Breast epithelium (tissue), 3 donors: ENCODE results near the gene PRXL2B.

Source experiments
- POLR2A ChIP-seq: fragments of 450-650 bp; IDR thresholded peaks from one replicate; pipeline ENCODE4 v1.6.1; 2016; ENCODE audit warnings: antibody characterized with exemption, mild to moderate bottlenecking, moderate library complexity
- TF ChIP-seq, protein P1 (sequence below), 3 donors: fragments of 450-650 bp; IDR thresholded peaks; one replicate each; pipeline ENCODE4 v1.5.1; 2016 to 2017; ENCODE audit warnings: antibody characterized with exemption in 3 of 3, mild to moderate bottlenecking in 3 of 3, moderate library complexity in 3 of 3

DNA sequence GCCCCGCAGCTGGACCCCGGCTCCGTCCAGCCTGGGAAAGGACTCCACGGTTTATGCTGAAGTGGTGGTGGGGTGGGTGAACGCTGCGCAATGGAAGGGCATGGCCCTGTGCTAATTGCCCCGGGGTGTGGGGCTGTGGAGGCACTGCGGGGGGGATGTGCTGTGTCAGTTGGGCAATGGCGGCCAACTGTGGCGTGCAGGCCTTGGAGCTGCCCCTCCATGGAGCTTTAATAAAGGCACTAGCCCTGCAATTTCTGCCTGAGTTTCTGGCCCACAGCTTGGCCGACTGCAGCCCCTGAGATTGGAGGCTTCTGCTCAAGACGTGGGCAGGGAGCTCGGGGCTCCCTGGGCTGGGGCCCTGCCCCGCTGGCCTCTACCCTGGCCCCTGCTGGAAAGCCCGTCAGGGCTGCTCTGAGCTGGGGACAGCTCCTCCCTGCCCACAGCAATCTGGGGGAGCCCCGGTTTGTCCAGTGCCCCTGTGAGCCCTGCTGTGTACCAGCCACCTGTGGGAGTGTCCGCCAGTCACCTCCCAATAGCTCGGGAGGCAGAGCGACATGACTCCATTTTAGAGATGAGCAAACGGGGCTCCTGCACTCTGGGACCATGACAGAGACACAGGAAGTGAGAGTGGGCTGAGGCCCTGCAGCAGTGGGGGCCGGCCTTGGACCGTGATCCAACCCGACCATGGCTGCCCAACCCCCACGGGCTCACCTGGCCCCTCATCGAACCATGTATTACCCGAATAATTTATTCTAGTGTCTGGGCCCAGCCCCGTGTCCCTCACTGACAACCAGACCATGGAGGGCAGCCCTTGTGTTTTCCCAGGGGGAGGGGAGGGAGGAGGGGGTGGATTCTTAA, 39.1 kb upstream of the PRXL2B start:
- TF ChIP-seq, protein P1, sequence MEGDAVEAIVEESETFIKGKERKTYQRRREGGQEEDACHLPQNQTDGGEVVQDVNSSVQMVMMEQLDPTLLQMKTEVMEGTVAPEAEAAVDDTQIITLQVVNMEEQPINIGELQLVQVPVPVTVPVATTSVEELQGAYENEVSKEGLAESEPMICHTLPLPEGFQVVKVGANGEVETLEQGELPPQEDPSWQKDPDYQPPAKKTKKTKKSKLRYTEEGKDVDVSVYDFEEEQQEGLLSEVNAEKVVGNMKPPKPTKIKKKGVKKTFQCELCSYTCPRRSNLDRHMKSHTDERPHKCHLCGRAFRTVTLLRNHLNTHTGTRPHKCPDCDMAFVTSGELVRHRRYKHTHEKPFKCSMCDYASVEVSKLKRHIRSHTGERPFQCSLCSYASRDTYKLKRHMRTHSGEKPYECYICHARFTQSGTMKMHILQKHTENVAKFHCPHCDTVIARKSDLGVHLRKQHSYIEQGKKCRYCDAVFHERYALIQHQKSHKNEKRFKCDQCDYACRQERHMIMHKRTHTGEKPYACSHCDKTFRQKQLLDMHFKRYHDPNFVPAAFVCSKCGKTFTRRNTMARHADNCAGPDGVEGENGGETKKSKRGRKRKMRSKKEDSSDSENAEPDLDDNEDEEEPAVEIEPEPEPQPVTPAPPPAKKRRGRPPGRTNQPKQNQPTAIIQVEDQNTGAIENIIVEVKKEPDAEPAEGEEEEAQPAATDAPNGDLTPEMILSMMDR (IDR thresholded peaks at IDR 0.05): no peak
- no peak for TF ChIP-seq POLR2A
